AG09309 (cell line): ENCODE results near the gene LILRB4.
"Not testable (repeated sequence)": the region's sequence is repeated elsewhere in the genome, so short reads cannot be mapped to it uniquely, and the experiment has no call there.

ENCODE experiments used
- DNase-seq: peaks from one replicate; pipeline ENCODE4 v3.0.0-alpha.2; 2010; ENCODE audit warnings: low read depth
- H3K4me3 ChIP-seq: 2 replicates; pipeline ENCODE4 v1.5.1; 2011; ENCODE audit warnings: mild to moderate bottlenecking, low read depth, low read length, moderate library complexity; ENCODE audit not compliant: control insufficient read depth
- TF ChIP-seq, protein P1 (sequence below): IDR thresholded peaks from 2 replicates; pipeline ENCODE4 v1.5.1; 2011; ENCODE audit warnings: mild to moderate bottlenecking, low read depth, low read length, inconsistent platforms; ENCODE audit not compliant: insufficient read depth, control insufficient read depth; ENCODE audit errors: missing control alignments

LILRB4 gene

DNA sequence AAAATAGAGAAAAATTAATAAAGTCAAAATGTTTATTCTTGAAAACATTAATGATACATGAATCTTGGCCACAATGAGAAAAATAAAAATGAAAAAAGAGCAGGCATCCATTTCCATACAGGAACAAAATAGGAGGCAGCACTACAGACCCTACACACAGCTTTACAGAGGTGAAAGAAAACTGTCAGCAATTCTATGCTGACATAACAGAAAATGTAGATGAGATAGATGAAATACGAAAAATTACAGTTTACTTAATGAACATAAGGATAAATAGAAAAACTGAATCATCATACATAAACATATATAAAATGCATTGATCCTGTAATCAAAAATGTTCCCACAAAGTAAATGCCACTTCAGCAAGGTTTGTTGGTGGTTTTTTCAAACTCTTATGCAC, 5.6 kb downstream of the LILRB4 start:
- TF ChIP-seq, protein P1, sequence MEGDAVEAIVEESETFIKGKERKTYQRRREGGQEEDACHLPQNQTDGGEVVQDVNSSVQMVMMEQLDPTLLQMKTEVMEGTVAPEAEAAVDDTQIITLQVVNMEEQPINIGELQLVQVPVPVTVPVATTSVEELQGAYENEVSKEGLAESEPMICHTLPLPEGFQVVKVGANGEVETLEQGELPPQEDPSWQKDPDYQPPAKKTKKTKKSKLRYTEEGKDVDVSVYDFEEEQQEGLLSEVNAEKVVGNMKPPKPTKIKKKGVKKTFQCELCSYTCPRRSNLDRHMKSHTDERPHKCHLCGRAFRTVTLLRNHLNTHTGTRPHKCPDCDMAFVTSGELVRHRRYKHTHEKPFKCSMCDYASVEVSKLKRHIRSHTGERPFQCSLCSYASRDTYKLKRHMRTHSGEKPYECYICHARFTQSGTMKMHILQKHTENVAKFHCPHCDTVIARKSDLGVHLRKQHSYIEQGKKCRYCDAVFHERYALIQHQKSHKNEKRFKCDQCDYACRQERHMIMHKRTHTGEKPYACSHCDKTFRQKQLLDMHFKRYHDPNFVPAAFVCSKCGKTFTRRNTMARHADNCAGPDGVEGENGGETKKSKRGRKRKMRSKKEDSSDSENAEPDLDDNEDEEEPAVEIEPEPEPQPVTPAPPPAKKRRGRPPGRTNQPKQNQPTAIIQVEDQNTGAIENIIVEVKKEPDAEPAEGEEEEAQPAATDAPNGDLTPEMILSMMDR = no peak
- no peak for DNase-seq
- no peak overlapping the region for H3K4me3 ChIP-seq

DNA sequence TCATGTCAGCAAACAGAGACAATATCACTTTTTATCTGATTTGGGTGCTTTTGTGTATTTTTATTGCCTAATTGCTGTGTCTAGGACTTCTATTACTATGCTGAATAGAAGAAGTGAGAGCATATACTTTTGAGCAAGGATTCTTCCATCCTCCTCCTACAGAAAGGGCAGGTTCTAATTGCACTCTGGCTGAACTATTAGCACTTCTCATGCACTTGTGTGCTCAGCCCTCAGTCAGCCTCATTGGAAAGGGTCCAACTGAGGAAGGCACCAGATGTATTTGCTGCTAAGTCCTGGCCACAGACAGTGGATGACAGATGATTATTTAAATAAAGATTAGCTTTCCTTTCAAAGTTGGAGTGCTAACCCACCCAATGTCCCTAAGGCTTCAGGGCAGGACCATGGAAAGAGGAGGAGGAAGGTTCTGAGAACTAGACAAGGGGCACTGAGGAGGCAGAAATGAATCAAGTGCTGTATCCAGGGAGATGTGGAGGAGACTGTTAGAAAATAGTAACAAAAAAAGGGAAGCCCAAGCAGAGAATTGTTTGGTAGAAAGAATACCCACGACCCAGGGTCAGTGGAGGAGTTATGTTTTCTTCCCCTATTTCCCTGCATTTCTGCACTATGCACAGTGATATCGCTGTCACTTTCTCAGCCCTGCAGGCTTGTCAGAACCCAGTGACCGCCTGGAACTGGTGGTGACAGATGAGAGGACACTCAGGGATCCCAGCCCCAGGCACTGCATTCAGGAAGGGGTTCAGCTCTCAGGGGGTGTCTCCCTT, 8.0 kb downstream of the LILRB4 start:
- TF ChIP-seq, protein P1 = no peak
- H3K4me3 ChIP-seq = no peak overlapping the region
- DNase-seq = no peak

DNA sequence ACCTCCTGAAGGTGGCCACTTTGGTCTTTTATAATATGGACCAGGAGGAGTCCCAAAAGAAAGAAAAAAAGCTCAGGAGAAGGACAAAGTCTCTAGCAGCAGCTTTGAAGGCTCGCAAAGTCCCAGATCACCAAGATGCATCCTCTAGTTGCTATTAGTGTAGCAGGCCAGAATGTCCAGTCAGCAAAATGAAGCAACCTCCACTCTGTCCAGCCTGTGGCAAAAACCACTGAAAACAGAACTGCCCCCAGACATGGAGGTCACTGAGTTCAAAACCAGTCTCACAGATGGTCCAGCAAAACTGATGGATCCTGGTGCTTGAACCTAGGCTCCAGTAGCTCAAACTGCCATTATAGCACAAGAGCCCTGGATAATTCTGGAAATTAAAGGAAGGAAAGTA, 10.4 kb downstream of the LILRB4 start:
- TF ChIP-seq, protein P1 = no peak
- no peak overlapping the region for H3K4me3 ChIP-seq
- no peak for DNase-seq

DNA sequence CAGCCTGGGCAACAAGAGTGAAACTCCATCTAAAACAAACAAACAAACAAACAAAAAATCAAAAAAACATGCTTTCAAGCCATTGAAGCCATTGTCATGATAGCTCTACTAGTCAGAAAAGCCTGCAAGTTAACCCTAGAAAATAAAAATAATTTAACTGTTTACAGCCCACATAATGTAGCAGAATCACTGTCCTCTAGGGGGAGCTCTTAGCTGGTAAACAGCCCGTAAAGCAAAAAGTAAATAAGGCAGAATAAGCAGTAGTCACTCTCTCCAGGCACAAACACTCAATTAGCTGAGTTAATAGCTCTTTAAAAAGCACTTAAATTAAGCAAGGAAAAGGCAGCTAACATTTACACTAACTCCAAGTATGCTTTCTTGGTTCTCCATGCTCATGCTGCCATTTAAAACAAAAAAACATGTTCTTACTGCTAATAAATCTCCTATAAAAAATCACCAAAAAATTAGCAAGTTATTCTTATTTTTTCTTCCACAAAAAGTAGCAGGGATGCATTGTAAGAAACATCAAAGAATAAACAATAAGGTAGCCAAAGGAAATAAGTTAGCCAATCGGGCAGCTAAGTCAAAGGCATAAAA, 11.3 kb downstream of the LILRB4 start:
- no peak for DNase-seq
- TF ChIP-seq, protein P1 = peak; percentile 61
- H3K4me3 ChIP-seq = no peak overlapping the region

DNA sequence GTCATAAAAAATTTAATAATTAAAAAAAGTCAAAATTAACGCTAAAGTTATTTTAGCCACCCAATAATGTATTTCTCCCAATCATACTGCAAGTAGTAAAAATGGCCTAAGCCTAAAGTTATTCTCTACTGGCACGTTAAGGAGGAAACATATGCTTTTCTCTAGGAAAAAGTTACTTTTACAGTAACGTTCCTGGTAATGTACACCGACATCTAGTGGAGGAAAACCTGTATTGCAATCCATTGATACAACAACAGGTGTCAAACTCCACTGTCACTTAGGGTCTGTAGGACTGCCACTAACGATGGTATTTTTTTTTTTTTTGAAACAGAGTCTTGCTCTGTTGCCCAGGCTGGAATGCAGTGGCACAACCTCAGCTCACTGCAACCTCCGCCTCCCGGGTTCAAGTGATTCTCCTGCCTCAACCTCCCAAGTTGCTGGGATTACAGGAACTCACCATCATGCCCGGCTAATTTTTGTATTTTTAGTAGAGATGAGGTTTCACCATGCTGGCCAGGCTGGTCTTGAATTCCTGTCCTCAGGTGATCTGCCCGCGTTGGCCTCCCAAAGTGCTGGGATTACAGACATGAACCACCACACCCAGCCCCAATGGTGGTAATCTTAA, 13.5 kb downstream of the LILRB4 start:
- not testable (repeated sequence) for DNase-seq, H3K4me3 ChIP-seq
- TF ChIP-seq, protein P1 = peak; percentile 78

DNA sequence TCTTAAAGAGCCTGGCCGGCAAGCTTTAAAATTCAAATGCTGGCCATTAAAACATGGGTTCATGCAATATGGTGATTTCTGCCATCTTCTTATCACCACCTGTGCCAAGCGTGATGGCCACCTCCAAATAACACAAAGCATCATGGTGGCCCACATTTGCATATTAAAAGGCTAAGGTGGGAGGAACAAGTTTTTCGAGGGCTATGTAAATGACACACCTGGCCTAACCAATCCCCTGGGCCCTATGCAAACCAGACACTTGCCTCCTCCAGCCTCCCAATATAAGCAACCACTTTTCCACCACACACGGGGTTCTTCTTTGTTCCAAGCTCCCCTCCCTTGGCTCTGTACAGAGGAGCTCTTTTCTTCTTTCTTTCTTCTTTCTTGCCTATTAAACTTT, 14.4 kb downstream of the LILRB4 start:
- no peak overlapping the region for H3K4me3 ChIP-seq
- DNase-seq = no peak
- TF ChIP-seq, protein P1 = no peak

DNA sequence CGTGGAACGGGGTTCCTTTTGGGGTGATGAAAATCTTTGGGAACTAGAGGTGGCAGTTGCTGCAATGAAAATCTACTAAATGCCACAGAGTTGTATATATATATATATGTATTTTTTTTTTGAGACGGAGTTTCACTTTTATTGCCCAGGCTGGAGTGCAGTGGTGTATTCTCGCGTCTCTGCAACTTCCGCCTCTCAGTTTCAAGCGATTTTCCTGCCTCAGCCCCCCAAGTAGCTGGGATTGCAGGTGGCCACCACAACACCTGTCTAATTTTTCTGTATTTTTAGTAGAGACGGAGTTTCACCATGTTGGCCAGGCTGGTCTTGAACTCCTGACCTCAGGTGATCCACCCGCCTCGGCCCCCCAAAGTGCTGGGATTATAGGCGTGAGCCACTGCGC, 18.8 kb downstream of the LILRB4 start:
- not testable (repeated sequence) for H3K4me3 ChIP-seq, DNase-seq
